Subcutaneous abdominal adipose tissue (tissue), 5 donors: Measurements from ENCODE around the gene ASB1.

ENCODE experiments used
- H3K27ac ChIP-seq: one replicate; pipeline ENCODE4 v1.7.0; 2013; ENCODE audit warnings: low read depth, mild to moderate bottlenecking, inconsistent platforms, low read length, moderate library complexity
- H3K27me3 ChIP-seq, 5 donors: one replicate each; pipeline ENCODE4 v1.7.0; 2013; ENCODE audit warnings: low read length in 5 of 5, inconsistent platforms in 1 of 5; ENCODE audit not compliant: control insufficient read depth in 5 of 5, insufficient read depth in 4 of 5
- H3K36me3 ChIP-seq, 5 donors: one replicate each; pipeline ENCODE4 v1.7.0; 2013; ENCODE audit warnings: low read length in 5 of 5; ENCODE audit not compliant: control insufficient read depth in 5 of 5, insufficient read depth in 5 of 5
- H3K4me1 ChIP-seq, 5 donors: one replicate each; pipeline ENCODE4 v1.7.0; 2013; ENCODE audit warnings: low read length in 5 of 5, mild to moderate bottlenecking in 3 of 5, moderate library complexity in 1 of 5; ENCODE audit not compliant: control insufficient read depth in 5 of 5, insufficient read depth in 5 of 5
- H3K4me3 ChIP-seq, 5 donors: one replicate each; pipeline ENCODE4 v1.7.0; 2013; ENCODE audit warnings: low read length in 5 of 5, low read depth in 1 of 5
- H3K9ac ChIP-seq, 5 donors: one replicate each; pipeline ENCODE4 v1.7.0; 2013; ENCODE audit warnings: low read length in 5 of 5, mild to moderate bottlenecking in 4 of 5, moderate library complexity in 3 of 5
- H3K9me3 ChIP-seq, 5 donors: one replicate each; pipeline ENCODE4 v1.7.0; 2013; ENCODE audit warnings: low read length in 5 of 5; ENCODE audit not compliant: control insufficient read depth in 5 of 5
- donor health status: healthy.
- donor health status: healthy.
- donor health status: healthy.
- donor health status: healthy.
- donor health status: healthy.

The ASB1 gene

GRCh38 chr2:238475034-238475433 is 48.3 kb downstream of the ASB1 start:
- Histone ChIP-seq H3K9me3 (peaks cover 8 to 29% (median 16%) of the 10 kb centered on the region in 5 donors), H3K4me1 (no peaks in the 10 kb centered on the region), H3K27me3 (no peaks in the 10 kb centered on the region), H3K9ac (no peak overlapping the region), H3K27ac (no peak overlapping the region), H3K36me3 (no peaks in the 10 kb centered on the region), H3K4me3 (no peak overlapping the region)

GRCh38 chr2:238475566-238475965 is 48.8 kb downstream of the ASB1 start:
- no peak overlapping the region for H3K27ac ChIP-seq
- H3K4me1 ChIP-seq: no peaks in the 10 kb centered on the region
- no peak overlapping the region for H3K4me3 ChIP-seq
- no peaks in the 10 kb centered on the region for H3K36me3 ChIP-seq
- H3K9ac ChIP-seq: no peak overlapping the region
- peaks cover 10 to 34% (median 21%) of the 10 kb centered on the region in 5 donors for H3K9me3 ChIP-seq
- H3K27me3 ChIP-seq: no peaks in the 10 kb centered on the region

- Histone ChIP-seq H3K4me3 (no peak overlapping the region), H3K9ac (no peak overlapping the region), H3K27ac (no peak overlapping the region), H3K27me3 (no peaks in the 10 kb centered on the region), H3K4me1 (no peaks in the 10 kb centered on the region), H3K36me3 (no peaks in the 10 kb centered on the region), H3K9me3 (peaks cover 15 to 38% (median 24%) of the 10 kb centered on the region in 5 donors)
These were observed 49.5 kb downstream of the ASB1 start for GRCh38 chr2:238476258-238476657.

- H3K9me3 ChIP-seq: peaks cover 11 to 30% (median 16%) of the 10 kb centered on the region in 5 donors
- H3K27me3 ChIP-seq: no peaks in the 10 kb centered on the region
- no peaks in the 10 kb centered on the region for H3K4me1 ChIP-seq
- H3K4me3 ChIP-seq: no peak overlapping the region
- H3K27ac ChIP-seq: no peak overlapping the region
- H3K36me3 ChIP-seq: no peaks in the 10 kb centered on the region
- no peak overlapping the region for H3K9ac ChIP-seq
These were observed 51.5 kb downstream of the ASB1 start for GRCh38 chr2:238478216-238478615.

GRCh38 chr2:238479847-238480246 is 53.1 kb downstream of the ASB1 start:
- no peak overlapping the region for H3K4me3 ChIP-seq
- no peaks in the 10 kb centered on the region for H3K36me3 ChIP-seq
- no peaks in the 10 kb centered on the region for H3K27me3 ChIP-seq
- peaks cover 8 to 25% (median 20%) of the 10 kb centered on the region in 5 donors for H3K9me3 ChIP-seq
- no peak overlapping the region for H3K9ac ChIP-seq
- H3K4me1 ChIP-seq: no peaks in the 10 kb centered on the region
- no peak overlapping the region for H3K27ac ChIP-seq

GRCh38 chr2:238483021-238483420 is 56.3 kb downstream of the ASB1 start:
- Histone ChIP-seq H3K27me3 (peaks cover 0 to 12% (median 0%) of the 10 kb centered on the region in 5 donors), H3K9ac (no peak overlapping the region), H3K27ac (no peak overlapping the region), H3K4me3 (no peak overlapping the region), H3K4me1 (no peaks in the 10 kb centered on the region), H3K9me3 (peaks cover 8 to 21% (median 18%) of the 10 kb centered on the region in 5 donors), H3K36me3 (peaks cover 0 to 8% (median 0%) of the 10 kb centered on the region in 5 donors)

GRCh38 chr2:238483656-238484055 is 56.9 kb downstream of the ASB1 start:
- Histone ChIP-seq H3K9ac (no peak overlapping the region), H3K27ac (no peak overlapping the region), H3K27me3 (peaks cover 0 to 15% (median 0%) of the 10 kb centered on the region in 5 donors), H3K9me3 (peaks cover 8 to 16% (median 14%) of the 10 kb centered on the region in 5 donors), H3K4me1 (no peaks in the 10 kb centered on the region), H3K36me3 (peaks cover 0 to 8% (median 0%) of the 10 kb centered on the region in 5 donors), H3K4me3 (no peak overlapping the region)

GRCh38 chr2:238484522-238485452 is 58.1 kb downstream of the ASB1 start:
- no peak overlapping the region for H3K4me3 ChIP-seq

GRCh38 chr2:238486123-238486848 is 59.6 kb downstream of the ASB1 start:
- Histone ChIP-seq H3K4me1 (no peaks in the 10 kb centered on the region), H3K27me3 (peaks cover 0 to 15% (median 0%) of the 10 kb centered on the region in 5 donors), H3K9ac (no peak overlapping the region), H3K4me3 (no peak overlapping the region), H3K36me3 (peaks cover 0 to 8% (median 0%) of the 10 kb centered on the region in 5 donors), H3K27ac (no peak overlapping the region), H3K9me3 (peaks cover 0 to 8% (median 0%) of the 10 kb centered on the region in 5 donors)

More at GRCh38 chr2:238484522-238485452, 58.1 kb downstream of the ASB1 start:
- Histone ChIP-seq H3K9me3 (peaks cover 5 to 16% (median 12%) of the 10 kb centered on the region in 5 donors), H3K27me3 (peaks cover 0 to 15% (median 0%) of the 10 kb centered on the region in 5 donors), H3K27ac (no peak overlapping the region), H3K9ac (no peak overlapping the region), H3K4me1 (no peaks in the 10 kb centered on the region), H3K36me3 (peaks cover 0 to 8% (median 0%) of the 10 kb centered on the region in 5 donors)

- H3K36me3 ChIP-seq: peaks cover 0 to 8% (median 0%) of the 10 kb centered on the region in 5 donors
- no peak overlapping the region for H3K4me3 ChIP-seq
- H3K4me1 ChIP-seq: no peaks in the 10 kb centered on the region
- H3K27me3 ChIP-seq: peaks cover 0 to 15% (median 0%) of the 10 kb centered on the region in 5 donors
- peaks cover 0 to 8% (median 0%) of the 10 kb centered on the region in 5 donors for H3K9me3 ChIP-seq
- H3K9ac ChIP-seq: no peak overlapping the region
- H3K27ac ChIP-seq: no peak overlapping the region
These were observed 60.4 kb downstream of the ASB1 start for GRCh38 chr2:238487134-238487533.
